GM12873 (cell line): ENCODE measurements around the gene MTR.

ENCODE experiments used
- CTCF ChIP-seq: IDR thresholded peaks from 2 replicates; pipeline ENCODE4 v1.5.1; 2012; ENCODE audit warnings: low read depth, mild to moderate bottlenecking, moderate library complexity, low read length, control low read depth; ENCODE audit not compliant: insufficient read depth; ENCODE audit errors: missing control alignments

The MTR gene

DNA sequence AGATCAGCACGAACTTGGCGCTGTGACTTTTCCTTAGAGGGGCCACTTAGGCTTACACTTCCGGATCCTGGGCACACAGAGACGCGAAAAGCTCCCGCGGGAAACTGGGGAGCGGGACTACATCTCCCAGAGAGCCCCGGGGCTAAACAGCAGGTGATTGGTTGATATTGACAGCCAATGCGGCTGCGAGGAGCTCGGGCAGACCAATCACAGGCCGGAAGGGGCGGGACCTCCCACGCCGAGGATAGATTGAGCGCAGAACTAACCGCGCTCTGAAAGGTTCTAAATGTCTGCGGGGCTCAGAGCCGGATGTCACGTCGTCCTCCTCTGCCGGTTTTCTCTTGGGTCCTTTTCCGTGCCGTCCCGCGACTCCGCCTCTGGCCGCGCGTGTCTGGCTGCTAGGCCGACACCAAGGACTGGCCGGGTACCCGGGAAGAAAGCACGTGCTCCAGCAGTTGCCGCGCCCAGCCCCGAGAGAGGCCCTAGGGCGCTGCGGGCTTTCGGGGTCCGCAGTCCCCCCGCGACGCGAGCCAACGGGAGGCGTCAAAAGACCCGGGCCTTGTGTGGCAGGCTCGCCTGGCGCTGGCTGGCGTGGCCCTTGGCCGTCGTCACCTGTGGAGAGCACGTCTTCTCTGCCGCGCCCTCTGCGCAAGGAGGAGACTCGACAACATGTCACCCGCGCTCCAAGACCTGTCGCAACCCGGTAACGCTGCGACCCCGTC is at the start of gene MTR:
Gene MTR, plus strand, starts transcription at position 258 of the 722 bp plus-strand sequence. Its CDS starts 412 bp downstream, at position 670.
- no peak for TF ChIP-seq CTCF

DNA sequence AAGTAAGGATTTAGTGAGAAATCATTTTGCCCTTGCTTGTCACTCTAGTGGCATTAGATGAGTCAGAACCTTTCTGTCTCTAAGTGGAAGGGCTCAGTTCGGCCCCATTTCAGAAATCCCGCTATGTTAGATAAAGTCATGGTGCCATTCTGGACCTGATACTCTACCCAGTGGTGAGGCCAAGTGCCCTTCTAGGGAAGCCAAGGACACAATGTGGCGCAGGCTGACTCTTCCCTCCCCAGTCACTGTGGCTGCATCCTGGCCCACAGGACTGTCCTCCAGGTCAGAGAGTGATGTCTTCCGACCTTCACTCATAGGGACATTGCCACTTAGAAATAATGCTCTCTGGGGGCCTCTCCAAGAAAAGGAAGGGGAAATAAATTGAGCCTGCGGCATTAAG is 48.3 kb upstream of the MTR start:
- TF ChIP-seq CTCF: no peak

GRCh38 chr1:236747311-236747985 is 47.6 kb upstream of the MTR start:
- no peak for TF ChIP-seq CTCF

- peak; percentile 50 for TF ChIP-seq CTCF
Measured at GRCh38 chr1:236748268-236748870, 46.7 kb upstream of the MTR start.

GRCh38 chr1:236750928-236751327 is 44.2 kb upstream of the MTR start:
- no peak for TF ChIP-seq CTCF

DNA sequence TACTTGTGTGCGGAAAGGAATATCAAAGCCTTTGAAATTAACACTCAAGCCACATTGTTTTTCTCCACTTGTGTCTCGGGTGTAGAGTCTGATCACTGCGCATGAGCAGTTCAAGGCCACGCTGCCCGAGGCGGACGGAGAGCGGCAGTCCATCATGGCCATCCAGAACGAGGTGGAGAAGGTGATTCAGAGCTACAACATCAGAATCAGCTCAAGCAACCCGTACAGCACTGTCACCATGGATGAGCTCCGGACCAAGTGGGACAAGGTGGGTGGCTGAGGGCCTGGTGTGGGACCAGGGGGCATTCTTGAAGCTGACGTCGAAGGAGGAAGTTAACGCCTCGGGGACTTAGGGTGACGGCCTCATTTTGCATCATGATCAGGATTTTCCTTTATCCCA is 43.7 kb upstream of the MTR start:
- no peak for TF ChIP-seq CTCF

GRCh38 chr1:236751935-236752334 is 43.2 kb upstream of the MTR start:
- no peak for TF ChIP-seq CTCF
